H1 (cell line): ENCODE results near the gene RNASEH2A. TPM values are rescaled to one million over a fixed set of nuclear protein-coding genes. Genes with fewer than 3 reads are reported as not detected.

Experiments used
- CTCF ChIA-PET: fragments of 300-600 bp; sonication (Branson Sonifier 250); formaldehyde crosslinking; loops from one replicate; lab custom pipeline; 2021; ENCODE audit not compliant: partially characterized antibody; lab: Charles Lee
- POLR2A ChIA-PET: fragments of 300-600 bp; sonication (Branson Sonifier 250); formaldehyde crosslinking; loops from one replicate; lab custom pipeline; 2021; ENCODE audit warnings: inconsistent platforms; ENCODE audit not compliant: partially characterized antibody; lab: Charles Lee
- DNase-seq, 2 experiments: peaks; one replicate each; pipeline versions ENCODE4 v3.0.0 to v3.0.0-alpha.2; 2010 to 2022; ENCODE audit warnings: low spot score in 2 of 2, low read depth in 1 of 2, mixed read lengths in 1 of 2
- FAIRE-seq: peaks from 2 replicates; lab custom pipeline; 2011; peaks lifted over from hg19 to GRCh38; lab: Jason Lieb, UNC
- H2AFZ ChIP-seq: 2 replicates; pipeline ENCODE4 v1.8.1; 2012; ENCODE audit warnings: low read length, inconsistent platforms
- H2AK5ac ChIP-seq: 2 replicates; pipeline ENCODE4 v1.6.1; 2013; ENCODE audit warnings: low read depth, low read length
- H2BK120ac ChIP-seq: replicated peaks from 2 replicates; pipeline ENCODE3; 2013; ENCODE audit warnings: low read depth, low read length, inconsistent platforms
- H2BK12ac ChIP-seq: 2 replicates; pipeline ENCODE4 v1.6.1; 2013; ENCODE audit warnings: low read depth, low read length
- H2BK15ac ChIP-seq: 2 replicates; pipeline ENCODE4 v1.6.1; 2013; ENCODE audit warnings: low read length
- H2BK20ac ChIP-seq: 2 replicates; pipeline ENCODE4 v1.6.1; 2013; ENCODE audit warnings: low read length
- H2BK5ac ChIP-seq: 2 replicates; pipeline ENCODE4 v1.6.1; 2013; ENCODE audit warnings: low read depth, low read length
- H3K14ac ChIP-seq: 2 replicates; pipeline ENCODE4 v1.6.1; 2013; ENCODE audit warnings: inconsistent platforms; ENCODE audit not compliant: insufficient read length
- H3K18ac ChIP-seq: 2 replicates; pipeline ENCODE4 v1.6.1; 2013; ENCODE audit warnings: low read length; ENCODE audit errors: extremely low read depth
- H3K23ac ChIP-seq: 2 replicates; pipeline ENCODE4 v1.6.1; 2013; ENCODE audit warnings: inconsistent platforms; ENCODE audit not compliant: insufficient read length
- H3K23me2 ChIP-seq: 2 replicates; pipeline ENCODE4 v1.6.1; 2013; ENCODE audit warnings: low read depth, low read length
- H3K27ac ChIP-seq: 2 replicates; pipeline ENCODE4 v1.6.1; 2011; ENCODE audit warnings: low read depth, low read length, inconsistent platforms
- H3K27me3 ChIP-seq, 4 experiments: replicated peaks in 1 of 4; 1 replicate in 1 of 4; 2 replicates in 3 of 4; pipeline versions ENCODE4 v1.6.1 to v1.8.1; 2011 to 2013; ENCODE audit warnings: low read length in 3 of 4, mild to moderate bottlenecking in 3 of 4, inconsistent platforms in 2 of 4, mixed read lengths in 2 of 4, moderate library complexity in 1 of 4; ENCODE audit not compliant: control insufficient read depth in 3 of 4, insufficient read depth in 3 of 4; ENCODE audit errors: extremely low read depth in 1 of 4
- H3K36me3 ChIP-seq, 4 experiments: 2 replicates each; pipeline versions ENCODE4 v1.6.1 to v1.8.1; 2011 to 2013; ENCODE audit warnings: mild to moderate bottlenecking in 4 of 4, low read length in 3 of 4, moderate library complexity in 2 of 4, control low read depth in 1 of 4, inconsistent platforms in 1 of 4; ENCODE audit not compliant: insufficient read depth in 4 of 4, control insufficient read depth in 2 of 4
- H3K4ac ChIP-seq: replicated peaks from 2 replicates; pipeline ENCODE3; 2013; ENCODE audit warnings: low read length, low read depth, mixed read lengths, inconsistent platforms; ENCODE audit not compliant: insufficient read length
- H3K4me1 ChIP-seq, 4 experiments: replicated peaks in 1 of 4; 1 replicate in 1 of 4; 2 replicates in 3 of 4; pipeline versions ENCODE4 v1.6.1 to v1.8.1; 2011 to 2013; ENCODE audit warnings: low read length in 3 of 4, inconsistent platforms in 2 of 4, mixed read lengths in 1 of 4; ENCODE audit not compliant: insufficient read depth in 4 of 4, control insufficient read depth in 3 of 4
- H3K4me2 ChIP-seq, 2 experiments: 2 replicates each; pipeline versions ENCODE4 v1.6.1 to v1.8.1; 2011 to 2013; ENCODE audit warnings: low read depth in 2 of 2, low read length in 2 of 2, control low read depth in 1 of 2, inconsistent platforms in 1 of 2, mild to moderate bottlenecking in 1 of 2; ENCODE audit not compliant: insufficient read depth in 1 of 2
- H3K4me3 ChIP-seq, 4 experiments: fragments of 200-600, 300-600 bp in 1 of 4; sonication (generic), shearing (Covaris generic), sonication (Bioruptor Twin) in 1 of 4; 2 replicates each; pipeline versions ENCODE4 v1.5.1 to v1.8.1; 2011 to 2016; ENCODE audit warnings: low read length in 4 of 4, low read depth in 3 of 4, control low read depth in 2 of 4, inconsistent platforms in 2 of 4, mild to moderate bottlenecking in 2 of 4, mixed read lengths in 1 of 4, moderate library complexity in 1 of 4; ENCODE audit not compliant: insufficient read depth in 2 of 4; ENCODE audit errors: extremely low read depth in 1 of 4
- H3K56ac ChIP-seq: replicated peaks from 2 replicates; pipeline ENCODE3; 2013; ENCODE audit warnings: low read depth, mild to moderate bottlenecking, mixed read lengths, low read length, inconsistent platforms; ENCODE audit not compliant: insufficient read length
- H3K79me1 ChIP-seq: 2 replicates; pipeline ENCODE4 v1.6.1; 2013; ENCODE audit warnings: low read depth, low read length, control low read depth
- H3K79me2 ChIP-seq, 2 experiments: 2 replicates each; pipeline versions ENCODE4 v1.6.1 to v1.8.1; 2012 to 2013; ENCODE audit warnings: low read length in 2 of 2, mild to moderate bottlenecking in 2 of 2, inconsistent platforms in 1 of 2; ENCODE audit not compliant: insufficient read depth in 2 of 2, control insufficient read depth in 1 of 2
- H3K9ac ChIP-seq, 4 experiments: replicated peaks in 1 of 4; 1 replicate in 1 of 4; 2 replicates in 3 of 4; pipeline versions ENCODE4 v1.6.1 to v1.8.1; 2011 to 2013; ENCODE audit warnings: low read depth in 3 of 4, low read length in 3 of 4, control low read depth in 2 of 4, mild to moderate bottlenecking in 2 of 4, moderate library complexity in 2 of 4, inconsistent platforms in 1 of 4; ENCODE audit errors: extremely low read depth in 1 of 4
- H3K9me3 ChIP-seq, 2 experiments: 2 replicates each; pipeline versions ENCODE4 v1.6.1 to v1.8.1; 2012 to 2013; ENCODE audit warnings: mild to moderate bottlenecking in 2 of 2, moderate library complexity in 2 of 2, control low read depth in 1 of 2, inconsistent platforms in 1 of 2, low read depth in 1 of 2, low read length in 1 of 2, mixed read lengths in 1 of 2; ENCODE audit not compliant: insufficient read depth in 2 of 2
- H4K20me1 ChIP-seq, 2 experiments: replicated peaks in 1 of 2; 2 replicates each; pipeline versions ENCODE3 to v1.8.1; 2011 to 2013; ENCODE audit warnings: inconsistent platforms in 2 of 2, low read length in 2 of 2, mild to moderate bottlenecking in 1 of 2; ENCODE audit not compliant: insufficient read depth in 2 of 2, control insufficient read depth in 1 of 2
- H4K5ac ChIP-seq: 2 replicates; pipeline ENCODE4 v1.6.1; 2013; ENCODE audit warnings: low read length, low read depth, mixed read lengths, inconsistent platforms; ENCODE audit not compliant: insufficient read length
- H4K8ac ChIP-seq: 2 replicates; pipeline ENCODE4 v1.8.0; 2013; ENCODE audit warnings: mild to moderate bottlenecking, moderate library complexity, low read length, inconsistent platforms; ENCODE audit not compliant: insufficient read depth; ENCODE audit errors: extremely low read depth
- H4K91ac ChIP-seq: replicated peaks from 2 replicates; pipeline ENCODE3; 2013; ENCODE audit warnings: low read length, mixed read lengths, inconsistent platforms; ENCODE audit not compliant: insufficient read length
- CEBPB ChIP-seq: IDR thresholded peaks from 2 replicates; pipeline ENCODE4 v1.6.1; 2012; ENCODE audit warnings: low read depth, low read length
- CHD2 ChIP-seq: IDR thresholded peaks from 2 replicates; pipeline ENCODE4 v1.6.1; 2012; ENCODE audit warnings: low read length, improper control_type of control experiment
- EP300 ChIP-seq, 2 experiments: IDR thresholded peaks; 1 replicate in 1 of 2; 2 replicates in 1 of 2; pipeline ENCODE4 v1.6.1; 2011 to 2012; ENCODE audit warnings: low read depth in 2 of 2, low read length in 2 of 2, mild to moderate bottlenecking in 2 of 2, borderline replicate concordance in 1 of 2, inconsistent platforms in 1 of 2, moderate library complexity in 1 of 2
- GABPA ChIP-seq: IDR thresholded peaks from 2 replicates; pipeline ENCODE4 v1.6.1; 2011; ENCODE audit warnings: mild to moderate bottlenecking, low read length, moderate library complexity, borderline replicate concordance; ENCODE audit not compliant: insufficient read depth
- GTF2F1 ChIP-seq: IDR thresholded peaks from 2 replicates; pipeline ENCODE4 v1.6.1; 2012; ENCODE audit warnings: low read depth, low read length, improper control_type of control experiment, borderline replicate concordance
- HDAC2 ChIP-seq, 2 experiments: fragments of 300-600 bp in 1 of 2; sonication (generic) in 1 of 2; IDR thresholded peaks; 2 replicates each; pipeline ENCODE4 v1.6.1; 2011 to 2012; ENCODE audit warnings: low read depth in 2 of 2, low read length in 2 of 2, mild to moderate bottlenecking in 2 of 2, moderate library complexity in 2 of 2, borderline replicate concordance in 1 of 2, inconsistent platforms in 1 of 2
- KDM1A ChIP-seq: fragments of 200-600, 300-600 bp; sonication (generic); IDR thresholded peaks from 2 replicates; pipeline ENCODE4 v1.7.1; 2016; ENCODE audit warnings: mild to moderate bottlenecking, low read length, borderline replicate concordance
- POLR2AphosphoS5 ChIP-seq: IDR thresholded peaks from 2 replicates; pipeline ENCODE4 v1.6.1; 2011; ENCODE audit warnings: low read depth, low read length
- RNF2 ChIP-seq: fragments of 200-900, 300-1000 bp; sonication (generic); IDR thresholded peaks from 2 replicates; pipeline ENCODE4 v1.7.1; 2016; ENCODE audit warnings: borderline replicate concordance, low read depth, mild to moderate bottlenecking, antibody characterized with exemption, low read length; ENCODE audit not compliant: poor library complexity, severe bottlenecking; ENCODE audit errors: missing control alignments
- SP1 ChIP-seq: IDR thresholded peaks from 2 replicates; pipeline ENCODE4 v1.6.1; 2011; ENCODE audit warnings: low read depth, low read length
- WGBS, 2 experiments: shearing (Covaris generic) in 1 of 2; methylation state at CpG; one replicate each; pipeline versions ENCODE4 v1.1.6 to v1.1.7; 2013 to 2015; ENCODE audit warnings: low lambda C conversion rate in 2 of 2, mixed read lengths in 2 of 2, inconsistent platforms in 1 of 2, low coverage in 1 of 2, missing lambda C conversion rate in 1 of 2; ENCODE audit not compliant: insufficient replicate concordance in 2 of 2, insufficient coverage in 1 of 2, insufficient read length in 1 of 2; ENCODE audit errors: extremely low coverage in 1 of 2, missing lambda C conversion rate in 1 of 2; 5-methylcytosine and 5-hydroxymethylcytosine counted together
- polyA plus RNA-seq, 7 experiments: library from polyadenylated mRNA; depleted of rRNA in 3 of 7; stranded (reverse) in 5 of 7; unstranded in 2 of 7; fragments of >200 nt in 5 of 7; fragments of 200-250 nt in 2 of 7; gene quantifications; 1 replicate in 5 of 7; 2 replicates in 1 of 7; 4 replicates in 1 of 7; pipeline versions ENCODE4 v1.2.1 to v1.2.3, GENCODE V29; 2011 to 2013; ENCODE audit warnings: missing spikeins in 2 of 7, mixed read lengths in 2 of 7
- total RNA-seq: library from RNA; stranded (reverse); fragmentation: NEBNext Ultra II Directional; extraction: Animal tissue kit (Norgen Biotek cat#: 25700); gene quantifications from 2 replicates; pipeline ENCODE4 v1.2.1, GENCODE V29; 2021

RNASEH2A gene
- total and polyA plus RNA-seq, 2 of the 8 experiments (the other 6 are each of a cell fraction or from before 2014, with no cell fraction given), result 67.5 to 120 TPM

DNA sequence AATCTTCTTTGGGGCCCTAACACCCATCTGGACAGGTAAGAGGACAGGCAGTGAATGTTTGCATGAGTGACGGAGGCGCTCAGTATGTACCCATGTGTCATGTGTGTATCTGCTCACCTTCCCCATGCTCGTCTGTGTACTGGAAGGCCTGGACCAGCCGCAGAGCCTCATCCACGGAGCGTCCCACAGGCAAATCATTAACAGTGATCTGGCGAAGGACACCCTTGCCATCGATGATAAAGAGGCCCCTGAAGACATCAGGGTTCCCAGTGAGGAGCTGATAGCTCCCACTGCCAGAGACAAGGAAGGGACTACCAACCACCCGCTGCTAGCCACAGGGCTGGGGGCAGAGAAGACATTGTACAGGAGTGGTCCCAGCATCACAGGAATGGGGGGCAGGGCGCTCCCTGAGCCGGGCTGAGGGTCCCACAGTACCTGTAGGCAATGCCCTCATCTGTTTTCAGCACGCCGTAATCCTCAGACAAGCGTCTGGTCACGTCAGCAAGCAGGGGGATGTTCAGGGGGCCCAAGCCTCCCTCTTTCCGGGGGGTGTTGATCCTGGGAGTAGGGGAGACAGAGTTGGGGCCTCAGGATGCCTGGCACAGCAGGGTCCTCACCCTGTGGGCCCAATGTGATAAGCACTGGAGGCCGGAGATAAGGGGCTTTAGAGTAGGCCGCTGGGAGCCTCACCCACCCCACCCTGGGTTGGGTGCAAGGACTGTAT, 6.5 kb upstream of the RNASEH2A start:
- Histone ChIP-seq H4K91ac (no peak overlapping the region), H2BK120ac (no peak overlapping the region), H2BK20ac (no peak overlapping the region), H4K8ac (peak overlapping the region; percentile 38; the same call in 1 of the 2 replicates), H3K9me3 (no peaks in the 10 kb centered on the region), H4K5ac (no peak overlapping the region), H4K20me1 (peaks cover 0 to 6% of the 10 kb centered on the region in 2 experiments), H3K9ac (no peak overlapping the region), H3K18ac (no peak overlapping the region), H3K14ac (no peak overlapping the region), H2AK5ac (no peak overlapping the region), H2BK15ac (no peak overlapping the region), H3K23ac (no peak overlapping the region), H3K4me2 (peak overlapping the region; percentile 91 to 92; a peak in 3 of 4 replicates), H3K79me2 (peaks cover 0 to 12% of the 10 kb centered on the region in 2 experiments; a peak in 2 of 4 replicates), H3K36me3 (peaks cover 8 to 19% (median 14%) of the 10 kb centered on the region in 4 experiments; a peak in 7 of 8 replicates), H3K27me3 (peaks cover 0 to 4% (median under 1%) of the 10 kb centered on the region in 4 experiments; a peak in 2 of 7 replicates), H3K79me1 (peaks cover 7% of the 10 kb centered on the region), H2BK5ac (no peak overlapping the region), H3K4me3 (peak overlapping the region in 1 of 4 experiments; percentile 85; a peak in 3 of 8 replicates), H2BK12ac (no peak overlapping the region), H3K27ac (no peak overlapping the region), H2AFZ (no peak overlapping the region), H3K4ac (no peak overlapping the region), H3K4me1 (peaks cover 5 to 23% (median 11%) of the 10 kb centered on the region in 4 experiments; a peak in 6 of 7 replicates), H3K23me2 (peaks cover 14% of the 10 kb centered on the region; the same call in 1 of the 2 replicates), H3K56ac (no peak overlapping the region)
- FAIRE-seq (no peak), DNase-seq (no peak)
- POLR2A ChIA-PET, result interaction anchor here (0.6 to 15.2 kb wide), 9 partner anchors 8 to 133 kb away, joined by 3 to 317 read pairs (median 5); partner anchors contain the start of genes HOOK2, JUNB, MAN2B1 and WDR83
- WGBS, 2 experiments, result 96% methylated on average over 18 of the region's 18 CpGs; no CpG with 5 or more reads in 1 of the 2 experiments
- CTCF ChIA-PET, result interaction anchor here (0.6 to 17.9 kb wide), 12 partner anchors 11 to 165 kb away, joined by 3 to 288 read pairs (median 4); no protein-coding TSS in a partner anchor
- TF ChIP-seq RNF2 (no peak), KDM1A (no peak), CHD2 (no peak), HDAC2 (IDR thresholded peaks at IDR 0.05; ENCODE audit: borderline replicate concordance in 1 of 2, low read depth in 2 of 2, low read length in 2 of 2) (no peak), GABPA (no peak), CEBPB (no peak), GTF2F1 (no peak), SP1 (no peak), EP300 (IDR thresholded peaks at IDR 0.05; ENCODE audit: borderline replicate concordance in 1 of 2, low read depth in 2 of 2, low read length in 2 of 2) (no peak), POLR2AphosphoS5 (no peak)
